B cell (primary cell): Measurements from ENCODE around the gene HAPSTR1. TPM values are rescaled to one million over a fixed set of nuclear protein-coding genes. Genes with fewer than 3 reads are reported as not detected.

Source experiments
- ATAC-seq: fragments of 200-7000 bp; cut with Tn5 transposase; one replicate; pipeline ENCODE4 v1.10.0; 2021; ENCODE audit warnings: low read depth, mild to moderate bottlenecking, moderate number of reproducible peaks, moderate library complexity
- CTCF ChIA-PET: fragments of 350-600 bp; sonication (Branson Sonifier 250); formaldehyde crosslinking; loops from one replicate; lab custom pipeline; 2021; ENCODE audit warnings: antibody characterized with exemption, inconsistent platforms; lab: Charles Lee
- POLR2A ChIA-PET: fragments of 350-600 bp; sonication (Branson Sonifier 250); formaldehyde crosslinking; loops from one replicate; lab custom pipeline; 2021; ENCODE audit warnings: antibody characterized with exemption; lab: Charles Lee
- DNase-seq: peaks from one replicate; pipeline ENCODE4 v3.0.0; 2013
- H2AFZ ChIP-seq: 2 replicates; pipeline ENCODE4 v1.6.1; 2012; ENCODE audit warnings: mild to moderate bottlenecking, low read depth, low read length; ENCODE audit not compliant: insufficient read depth, poor library complexity, severe bottlenecking
- H3K27ac ChIP-seq, 2 donors: 1 replicate in 1 of 2; 2 replicates in 1 of 2; pipeline ENCODE4 v1.5.1; 2012 to 2013; ENCODE audit warnings: low read length in 2 of 2, mild to moderate bottlenecking in 2 of 2, moderate library complexity in 1 of 2
- H3K27me3 ChIP-seq, 4 experiments: fragments of 200-600 bp in 1 of 4; sonication (generic) in 1 of 4; replicated peaks in 1 of 4; 1 replicate in 2 of 4; 2 replicates in 2 of 4; pipeline versions ENCODE4 v1.6.1 to v1.7.0; 2013 to 2016; ENCODE audit warnings: low read length in 3 of 4, mild to moderate bottlenecking in 2 of 4, mixed read lengths in 1 of 4, moderate library complexity in 1 of 4; ENCODE audit not compliant: insufficient read depth in 4 of 4, control insufficient read depth in 3 of 4; ENCODE audit errors: control extremely low read depth in 1 of 4
- H3K36me3 ChIP-seq, 2 experiments: replicated peaks in 1 of 2; 1 replicate in 1 of 2; 2 replicates in 1 of 2; pipeline versions ENCODE4 v1.6.1 to v1.7.1; 2013; ENCODE audit warnings: low read length in 1 of 2; ENCODE audit not compliant: insufficient read depth in 2 of 2, control insufficient read depth in 1 of 2; ENCODE audit errors: control extremely low read depth in 1 of 2, extremely low read depth in 1 of 2
- H3K4me1 ChIP-seq, 2 donors: fragments of 200-600 bp in 1 of 2; sonication (generic) in 1 of 2; 1 replicate in 1 of 2; 2 replicates in 1 of 2; pipeline versions ENCODE4 v1.5.1 to v1.6.1; 2013 to 2017; ENCODE audit warnings: low read length in 2 of 2; ENCODE audit not compliant: control insufficient read depth in 2 of 2, insufficient read depth in 2 of 2
- H3K4me2 ChIP-seq: replicated peaks from 2 replicates; pipeline ENCODE3; 2012; ENCODE audit warnings: mild to moderate bottlenecking, low read depth, low read length; ENCODE audit not compliant: poor library complexity, severe bottlenecking
- H3K4me3 ChIP-seq, 5 experiments: fragments of 200-600 bp in 1 of 5; sonication (generic) in 1 of 5; 1 replicate in 3 of 5; 2 replicates in 2 of 5; pipeline versions ENCODE4 v1.5.1 to v1.7.0; 2011 to 2016; ENCODE audit warnings: low read length in 4 of 5, mild to moderate bottlenecking in 4 of 5, low read depth in 2 of 5, control low read depth in 1 of 5, moderate library complexity in 1 of 5; ENCODE audit not compliant: insufficient read depth in 1 of 5; ENCODE audit errors: control extremely low read depth in 1 of 5, extremely low read depth in 1 of 5
- H3K79me2 ChIP-seq: fragments of 200-600 bp; sonication (generic); one replicate; pipeline ENCODE4 v1.6.0; 2016; ENCODE audit warnings: low read length; ENCODE audit not compliant: control insufficient read depth, insufficient read depth
- H3K9ac ChIP-seq: fragments of 200-600 bp; sonication (generic); 2 replicates; pipeline ENCODE4 v1.6.1; 2017; ENCODE audit warnings: mild to moderate bottlenecking, low read length, moderate library complexity
- H3K9me3 ChIP-seq, 3 donors: one replicate each; pipeline versions ENCODE4 v1.6.1 to v1.7.1; 2013; ENCODE audit warnings: low read length in 2 of 3; ENCODE audit not compliant: control insufficient read depth in 2 of 3, insufficient read depth in 1 of 3; ENCODE audit errors: control extremely low read depth in 1 of 3
- H4K20me1 ChIP-seq: 2 replicates; pipeline ENCODE4 v1.6.0; 2012; ENCODE audit warnings: mild to moderate bottlenecking, low read length; ENCODE audit not compliant: insufficient read depth, control insufficient read depth, poor library complexity, severe bottlenecking
- H3K27ac Mint-ChIP-seq: one replicate; pipeline ENCODE4 v1.8.0; 2021; ENCODE audit warnings: mixed read lengths
- H3K27me3 Mint-ChIP-seq: one replicate; pipeline ENCODE4 v1.8.0; 2021; ENCODE audit warnings: mixed read lengths
- H3K4me1 Mint-ChIP-seq: one replicate; pipeline ENCODE4 v1.8.0; 2021; ENCODE audit warnings: mixed read lengths
- H3K4me3 Mint-ChIP-seq: one replicate; pipeline ENCODE4 v1.8.0; 2021; ENCODE audit warnings: mixed read lengths
- H3K9me3 Mint-ChIP-seq: one replicate; pipeline ENCODE4 v1.8.0; 2022; ENCODE audit warnings: mixed read lengths; ENCODE audit not compliant: insufficient read depth
- EZH2 ChIP-seq: IDR thresholded peaks from 2 replicates; pipeline ENCODE4 v1.6.1; 2012; ENCODE audit warnings: borderline replicate concordance, low read depth, mild to moderate bottlenecking, moderate library complexity, low read length; ENCODE audit not compliant: insufficient read depth, poor library complexity, severe bottlenecking
- WGBS: methylation state at CpG from one replicate; pipeline ENCODE4 v1.1.5; 2013; ENCODE audit warnings: missing lambda C conversion rate; ENCODE audit not compliant: insufficient coverage; 5-methylcytosine and 5-hydroxymethylcytosine counted together
- intact Hi-C: fragments of 100-400 bp; cut with micrococcal nuclease; formaldehyde crosslinking; loops from one replicate; pipeline ENCODE4 v1.10.0; 2022
- polyA plus RNA-seq: library from polyadenylated mRNA; depleted of rRNA; stranded (reverse); fragments of >200 nt; gene quantifications from 2 replicates; pipeline ENCODE4 v1.2.3, GENCODE V29; 2012
- total RNA-seq, 2 donors: library from RNA; stranded (reverse); fragments of 120-200 nt in 1 of 2; gene quantifications; 1 replicate in 1 of 2; 2 replicates in 1 of 2; pipeline versions ENCODE4 v1.2.3 to v1.2.4, GENCODE V29; 2013 to 2022
- TF ChIP-seq, protein P1 (sequence below): fragments of 200-600 bp; IDR thresholded peaks from one replicate; pipeline ENCODE4 v1.8.0; 2022; ENCODE audit warnings: antibody characterized with exemption, mild to moderate bottlenecking

Gene HAPSTR1
- total and polyA plus RNA-seq, 2 donors (not counting 1 experiment from before 2014, with no cell fraction given): 35.5 to 99.2 TPM

DNA sequence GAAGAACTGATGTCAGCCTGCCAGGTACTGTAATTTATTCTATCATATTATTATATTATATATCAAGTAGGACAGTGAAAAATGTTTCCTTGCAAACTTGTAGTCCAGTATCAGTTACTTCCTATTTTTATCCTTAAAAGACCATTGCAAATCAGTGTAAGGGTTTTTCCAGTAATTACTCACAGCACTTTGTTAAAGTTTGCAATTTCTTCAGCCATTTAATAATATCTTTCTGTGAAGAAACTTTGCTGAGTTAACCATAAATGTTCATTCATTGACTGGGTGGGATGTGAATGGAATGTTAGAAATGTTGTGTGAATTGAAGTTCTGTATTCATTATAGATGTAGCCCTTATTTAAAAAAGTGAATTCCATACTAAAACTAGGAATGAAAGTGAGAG lies 26.7 kb downstream of the HAPSTR1 start:
- Mint-ChIP-seq H3K27me3 (no peaks in the 10 kb centered on the region), H3K4me1 (peaks cover 63% of the 10 kb centered on the region), H3K9me3 (no peaks in the 10 kb centered on the region), H3K4me3 (no peak overlapping the region), H3K27ac (no peak overlapping the region)
- no peak for DNase-seq
- Histone ChIP-seq H3K79me2 (peaks cover 93% of the 10 kb centered on the region), H4K20me1 (peaks cover 90% of the 10 kb centered on the region), H3K4me2 (no peak overlapping the region), H3K4me1 (peaks cover 26 to 28% of the 10 kb centered on the region in 2 donors), H3K9ac (no peak overlapping the region), H2AFZ (no peak overlapping the region), H3K27me3 (no peaks in the 10 kb centered on the region), H3K4me3 (no peak overlapping the region), H3K27ac (no peak overlapping the region), H3K36me3 (peaks cover 4 to 66% of the 10 kb centered on the region in 2 experiments), H3K9me3 (no peaks in the 10 kb centered on the region)
- intact Hi-C loops: no loop called here
- TF ChIP-seq, protein P1, sequence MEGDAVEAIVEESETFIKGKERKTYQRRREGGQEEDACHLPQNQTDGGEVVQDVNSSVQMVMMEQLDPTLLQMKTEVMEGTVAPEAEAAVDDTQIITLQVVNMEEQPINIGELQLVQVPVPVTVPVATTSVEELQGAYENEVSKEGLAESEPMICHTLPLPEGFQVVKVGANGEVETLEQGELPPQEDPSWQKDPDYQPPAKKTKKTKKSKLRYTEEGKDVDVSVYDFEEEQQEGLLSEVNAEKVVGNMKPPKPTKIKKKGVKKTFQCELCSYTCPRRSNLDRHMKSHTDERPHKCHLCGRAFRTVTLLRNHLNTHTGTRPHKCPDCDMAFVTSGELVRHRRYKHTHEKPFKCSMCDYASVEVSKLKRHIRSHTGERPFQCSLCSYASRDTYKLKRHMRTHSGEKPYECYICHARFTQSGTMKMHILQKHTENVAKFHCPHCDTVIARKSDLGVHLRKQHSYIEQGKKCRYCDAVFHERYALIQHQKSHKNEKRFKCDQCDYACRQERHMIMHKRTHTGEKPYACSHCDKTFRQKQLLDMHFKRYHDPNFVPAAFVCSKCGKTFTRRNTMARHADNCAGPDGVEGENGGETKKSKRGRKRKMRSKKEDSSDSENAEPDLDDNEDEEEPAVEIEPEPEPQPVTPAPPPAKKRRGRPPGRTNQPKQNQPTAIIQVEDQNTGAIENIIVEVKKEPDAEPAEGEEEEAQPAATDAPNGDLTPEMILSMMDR: no peak
- no peak for TF ChIP-seq EZH2
- ChIA-PET POLR2A (no interaction called here), CTCF (interaction anchor here (1.2 to 1.4 kb wide), 2 partner anchors 17 to 20 kb away, joined by 4 read pairs; no protein-coding TSS in a partner anchor)
- no peak for ATAC-seq

DNA sequence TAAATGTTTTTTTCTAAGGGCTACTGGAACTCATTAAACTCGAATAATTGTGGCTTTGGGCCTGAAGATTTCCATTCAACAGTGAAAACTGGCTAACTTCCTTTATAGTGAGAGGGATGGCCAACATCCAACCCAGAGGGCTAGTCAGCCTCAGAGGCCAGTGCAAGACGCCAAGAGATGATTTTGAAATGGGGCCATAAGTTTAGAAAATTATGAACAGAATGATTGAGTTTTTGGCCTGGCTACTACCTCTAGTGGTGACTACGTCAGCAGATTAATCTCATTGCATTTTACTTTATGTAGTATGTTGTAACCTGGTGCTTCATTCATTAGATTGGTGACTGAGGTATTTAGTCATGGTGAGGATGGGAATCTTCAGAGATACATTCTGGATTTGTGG lies 28.4 kb downstream of the HAPSTR1 start:
- no peak overlapping the region for H3K9ac ChIP-seq
- no peaks in the 10 kb centered on the region for H3K9me3 Mint-ChIP-seq
- no peak overlapping the region for H3K27ac Mint-ChIP-seq
- WGBS: 87% methylated on average over 3 of the region's 3 CpGs
- DNase-seq (no peak), ATAC-seq (no peak)
- no peaks in the 10 kb centered on the region for H3K9me3 ChIP-seq
- no peaks in the 10 kb centered on the region for H3K27me3 Mint-ChIP-seq
- H3K4me1 ChIP-seq: peaks cover 29 to 30% of the 10 kb centered on the region in 2 donors
- H3K4me3 ChIP-seq: no peak overlapping the region
- peaks cover 63% of the 10 kb centered on the region for H3K4me1 Mint-ChIP-seq
- peaks cover 4 to 56% of the 10 kb centered on the region in 2 experiments for H3K36me3 ChIP-seq
- H2AFZ ChIP-seq: no peak overlapping the region
- no peak overlapping the region for H3K4me3 Mint-ChIP-seq
- H3K4me2 ChIP-seq: no peak overlapping the region
- POLR2A ChIA-PET: no interaction called here
- H3K79me2 ChIP-seq: peaks cover 92% of the 10 kb centered on the region
- peaks cover 90% of the 10 kb centered on the region for H4K20me1 ChIP-seq
- no peaks in the 10 kb centered on the region for H3K27me3 ChIP-seq
- intact Hi-C loops: no loop called here
- TF ChIP-seq, protein P1: no peak
- no peak for TF ChIP-seq EZH2
- H3K27ac ChIP-seq: peak overlapping the region in 1 of 2 donors; percentile 16
- CTCF ChIA-PET: interaction anchor here (1.0 to 1.3 kb wide), 2 partner anchors 19 to 158 kb away, joined by 3 to 7 read pairs; no protein-coding TSS in a partner anchor
